OCI-LY7 (cell line): ENCODE data around the gene FAM193A. TPM values are rescaled to one million over a fixed set of nuclear protein-coding genes. Genes with fewer than 3 reads are reported as not detected.

Experiments
- BruUV-seq: library from RNA; stranded (reverse); fragments of 400-500 nt; replicated peaks from 2 replicates; lab custom pipeline; 2021; lab: Mats Ljungman, UMichigan
- CTCF ChIA-PET: fragments of 300-600 bp; sonication (Branson Sonifier 250); formaldehyde crosslinking; loops from one replicate; lab custom pipeline; 2022; ENCODE audit warnings: antibody characterized with exemption; ENCODE audit not compliant: unreplicated experiment; lab: Charles Lee
- POLR2A ChIA-PET: fragments of 300-600 bp; sonication (Branson Sonifier 250); formaldehyde crosslinking; loops from one replicate; lab custom pipeline; 2022; ENCODE audit warnings: antibody characterized with exemption; lab: Charles Lee
- DNase-seq: peaks from one replicate; pipeline ENCODE4 v3.0.0-alpha.2; 2015; ENCODE audit warnings: low spot score
- H2AFZ ChIP-seq: fragments of 200-600 bp; sonication (generic), shearing (Covaris generic); 2 replicates; pipeline ENCODE4 v1.6.1; 2014; ENCODE audit warnings: mild to moderate bottlenecking, antibody characterized with exemption, low read length, moderate library complexity
- H3K27ac ChIP-seq: fragments of 200-600 bp; sonication (generic); 2 replicates; pipeline ENCODE4 v1.5.1; 2014; ENCODE audit warnings: mixed run types, low read depth, mild to moderate bottlenecking, moderate library complexity, low read length, inconsistent platforms; ENCODE audit not compliant: poor library complexity, severe bottlenecking
- H3K36me3 ChIP-seq: fragments of 200-600 bp; sonication (generic); 2 replicates; pipeline ENCODE4 v1.6.1; 2014; ENCODE audit warnings: mild to moderate bottlenecking, antibody characterized with exemption, low read length, moderate library complexity, mixed read lengths; ENCODE audit not compliant: insufficient read depth
- H3K4me1 ChIP-seq: fragments of 200-600 bp; sonication (generic); 2 replicates; pipeline ENCODE4 v1.5.1; 2014; ENCODE audit warnings: mild to moderate bottlenecking, low read length; ENCODE audit not compliant: insufficient read depth, poor library complexity, severe bottlenecking
- H3K4me2 ChIP-seq: fragments of 200-600 bp; sonication (generic); 2 replicates; pipeline ENCODE4 v1.6.1; 2014; ENCODE audit warnings: mild to moderate bottlenecking, low read length
- H3K4me3 ChIP-seq: fragments of 200-600 bp; sonication (generic); 2 replicates; pipeline ENCODE4 v1.5.1; 2014; ENCODE audit warnings: mild to moderate bottlenecking, low read depth, low read length; ENCODE audit not compliant: poor library complexity, severe bottlenecking
- H3K79me2 ChIP-seq: fragments of 200-600 bp; sonication (generic); 2 replicates; pipeline ENCODE4 v1.6.1; 2016; ENCODE audit warnings: low read depth, mild to moderate bottlenecking, low read length, moderate library complexity, mixed read lengths; ENCODE audit not compliant: insufficient read depth
- H3K9me2 ChIP-seq: fragments of 200-600 bp; sonication (generic); 2 replicates; pipeline ENCODE4 v1.6.1; 2016; ENCODE audit warnings: mild to moderate bottlenecking, low read length, mixed read lengths; ENCODE audit not compliant: insufficient read depth
- H3K9me3 ChIP-seq: fragments of 200-600 bp; sonication (generic); 2 replicates; pipeline ENCODE4 v1.6.1; 2014; ENCODE audit warnings: mild to moderate bottlenecking, mixed run types, low read length, mixed read lengths
- H4K20me1 ChIP-seq: fragments of 200-600 bp; sonication (generic); 2 replicates; pipeline ENCODE4 v1.6.1; 2014; ENCODE audit warnings: mild to moderate bottlenecking, antibody characterized with exemption, low read length, moderate library complexity, mixed read lengths; ENCODE audit not compliant: insufficient read depth
- CTCF ChIP-seq: fragments of 200-600 bp; sonication (generic); conservative IDR thresholded peaks from 2 replicates; pipeline ENCODE4 v1.5.1; 2014; ENCODE audit warnings: mild to moderate bottlenecking, antibody characterized with exemption, low read length, moderate library complexity, mixed read lengths
- EZH2phosphoT487 ChIP-seq: fragments of 200-600 bp; sonication (generic); IDR thresholded peaks from 2 replicates; pipeline ENCODE4 v1.6.1; 2018; ENCODE audit warnings: low read depth, borderline replicate concordance, mild to moderate bottlenecking, mixed run types, antibody characterized with exemption, low read length, moderate library complexity, mixed read lengths
- intact Hi-C: fragments of 100-400 bp; cut with micrococcal nuclease; formaldehyde crosslinking; loops from one replicate; pipeline ENCODE4 v1.10.0; 2022; ENCODE audit not compliant: unreplicated experiment
- total RNA-seq, 2 experiments: library from RNA; depleted of rRNA in 1 of 2; stranded (reverse); fragments of >200 nt in 1 of 2; shearing (Covaris generic) in 1 of 2; gene quantifications; 2 replicates each; pipeline ENCODE4 v1.2.3, GENCODE V29; 2014 to 2022

FAM193A gene
- total RNA-seq, 2 experiments from 2014 or later, result 17.8 to 36.7 TPM

GRCh38 chr4:2501034-2501594 is 35.3 kb upstream of the FAM193A start:
- H2AFZ ChIP-seq, result no peak overlapping the region
- no peak overlapping the region for H3K27ac ChIP-seq
- ChIA-PET POLR2A (interaction anchor here (0.6 kb wide), 2 partner anchors 16 to 33 kb away, joined by 3 read pairs; no protein-coding TSS in a partner anchor), CTCF (no interaction called here)
- TF ChIP-seq CTCF, result no peak
- no peak for TF ChIP-seq EZH2phosphoT487
- no peaks in the 10 kb centered on the region for H4K20me1 ChIP-seq
- H3K79me2 ChIP-seq, result no peaks in the 10 kb centered on the region; the same call in 1 of the 2 replicates
- H3K9me3 ChIP-seq, result no peaks in the 10 kb centered on the region
- BruUV-seq, result no TSS peak
- peaks cover 4% of the 10 kb centered on the region for H3K4me1 ChIP-seq
- H3K4me3 ChIP-seq, result no peak overlapping the region
- DNase-seq, result no peak
- no peaks in the 10 kb centered on the region for H3K9me2 ChIP-seq
- H3K36me3 ChIP-seq, result peaks cover 87% of the 10 kb centered on the region
- H3K4me2 ChIP-seq, result no peak overlapping the region
- intact Hi-C loops, result no loop called here

DNA sequence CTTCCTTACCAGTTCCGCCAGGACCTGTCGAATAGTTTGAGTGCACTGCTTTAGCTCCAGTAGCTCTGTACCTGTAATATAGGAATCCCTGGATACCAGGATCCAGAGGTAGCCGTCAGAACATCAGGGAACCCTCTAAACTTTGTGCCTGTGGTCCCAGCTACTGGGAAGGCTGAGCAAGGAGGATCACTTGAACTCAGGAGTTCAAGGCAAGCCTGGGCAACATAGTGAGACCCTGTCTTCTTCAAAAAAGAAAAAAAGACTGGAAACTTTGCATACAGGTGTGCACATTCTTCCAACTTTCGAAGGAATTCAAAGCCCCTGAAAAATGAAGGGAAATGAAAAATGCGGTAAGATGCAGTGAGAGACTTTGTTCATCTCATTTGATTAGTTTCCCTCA is 32.6 kb upstream of the FAM193A start:
- no TSS peak for BruUV-seq
- POLR2A ChIA-PET, result interaction anchor here (1.3 kb wide), 1 partner anchor 13 kb away, joined by 5 read pairs; no protein-coding TSS in a partner anchor
- DNase-seq, result no peak
- Histone ChIP-seq H3K36me3 (peaks cover 86% of the 10 kb centered on the region), H3K4me2 (no peak overlapping the region), H3K9me2 (no peaks in the 10 kb centered on the region), H3K27ac (no peak overlapping the region), H2AFZ (no peak overlapping the region), H3K4me1 (no peaks in the 10 kb centered on the region), H3K4me3 (no peak overlapping the region), H3K9me3 (no peaks in the 10 kb centered on the region), H3K79me2 (peaks cover 5% of the 10 kb centered on the region; the same call in 1 of the 2 replicates), H4K20me1 (no peaks in the 10 kb centered on the region)
- CTCF ChIA-PET, result no interaction called here
- intact Hi-C loops, result no loop called here
- TF ChIP-seq EZH2phosphoT487 (no peak), CTCF (no peak)

DNA sequence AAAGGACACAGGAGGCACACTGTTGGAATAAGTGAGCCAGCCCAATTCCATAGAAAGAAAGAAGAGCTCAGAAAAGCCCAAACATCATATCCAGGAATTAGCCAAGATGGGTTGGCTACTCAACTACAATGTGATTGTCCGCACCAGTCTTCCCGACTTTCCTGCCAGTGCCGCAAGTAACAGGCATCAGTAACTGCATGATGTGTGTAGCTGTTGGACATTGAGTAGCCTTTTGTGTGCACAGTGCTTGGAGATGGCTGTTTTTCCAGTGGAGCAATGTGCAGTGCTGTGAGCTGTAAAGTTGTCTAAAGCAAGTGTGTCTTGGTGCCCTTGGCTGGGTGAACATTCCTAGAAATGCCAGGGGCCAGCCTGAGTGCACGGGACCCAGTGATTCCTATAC is 29.2 kb upstream of the FAM193A start:
- Histone ChIP-seq H2AFZ (no peak overlapping the region), H3K9me3 (no peaks in the 10 kb centered on the region), H3K36me3 (peaks cover 80% of the 10 kb centered on the region), H3K79me2 (peaks cover 5% of the 10 kb centered on the region; the same call in 1 of the 2 replicates), H3K27ac (no peak overlapping the region), H3K4me3 (no peak overlapping the region), H4K20me1 (peaks cover 6% of the 10 kb centered on the region; the same call in 1 of the 2 replicates), H3K4me2 (no peak overlapping the region), H3K9me2 (no peaks in the 10 kb centered on the region), H3K4me1 (peaks cover 23% of the 10 kb centered on the region)
- POLR2A ChIA-PET, result interaction anchor here (1.2 kb wide), 1 partner anchor 20 kb away, joined by 3 read pairs; no protein-coding TSS in a partner anchor
- no peak for TF ChIP-seq CTCF
- no peak for TF ChIP-seq EZH2phosphoT487
- CTCF ChIA-PET, result no interaction called here
- no peak for DNase-seq
- BruUV-seq, result TSS peak; percentile 10
- intact Hi-C loops, result no loop called here
